IMR-90 (cell line): Measurements from ENCODE around the gene DPF3. TPM values are rescaled to one million over a fixed set of nuclear protein-coding genes. Genes with fewer than 3 reads are reported as not detected.

Experiments used
- ATAC-seq: fragments of 200-7000 bp; cut with Tn5 transposase; 2 replicates; pipeline ENCODE4 v1.9.1; 2020; ENCODE audit warnings: low read depth, mild to moderate bottlenecking, moderate library complexity
- BruUV-seq: library from RNA; stranded (reverse); fragments of 400-500 nt; replicated peaks from 2 replicates; lab custom pipeline; 2021; lab: Mats Ljungman, UMichigan
- CTCF ChIA-PET: fragments of 300-600 bp; formaldehyde crosslinking; extraction: SDS; loops from one replicate; lab custom pipeline; 2021; ENCODE audit warnings: antibody characterized with exemption; lab: Yijun Ruan, JAX
- POLR2A ChIA-PET: fragments of 300-600 bp; sonication (Branson Sonifier 250); formaldehyde crosslinking; loops from one replicate; lab custom pipeline; 2022; ENCODE audit warnings: antibody characterized with exemption; ENCODE audit not compliant: unreplicated experiment; lab: Charles Lee
- DNase-seq: peaks from one replicate; pipeline ENCODE4 v3.0.0; 2013
- H2AFZ ChIP-seq: replicated peaks from 2 replicates; pipeline ENCODE3; 2013; ENCODE audit warnings: low read length, mild to moderate bottlenecking; ENCODE audit not compliant: poor library complexity
- H2AK5ac ChIP-seq: 2 replicates; pipeline ENCODE4 v1.6.1; 2013; ENCODE audit warnings: low read depth, low read length, inconsistent platforms
- H2AK9ac ChIP-seq: replicated peaks from 2 replicates; pipeline ENCODE3; 2013; ENCODE audit warnings: mild to moderate bottlenecking, low read depth, low read length, moderate library complexity; ENCODE audit not compliant: poor library complexity
- H2BK120ac ChIP-seq: 2 replicates; pipeline ENCODE4 v1.6.1; 2013; ENCODE audit warnings: low read depth, low read length, inconsistent platforms
- H2BK15ac ChIP-seq: 3 replicates; pipeline ENCODE4 v1.6.1; 2013; ENCODE audit warnings: low read depth, low read length, inconsistent platforms
- H2BK20ac ChIP-seq: 2 replicates; pipeline ENCODE4 v1.6.1; 2013; ENCODE audit warnings: low read depth, mild to moderate bottlenecking, inconsistent platforms, low read length, moderate library complexity
- H2BK5ac ChIP-seq: 2 replicates; pipeline ENCODE4 v1.6.1; 2013; ENCODE audit warnings: mild to moderate bottlenecking, low read depth, low read length, inconsistent platforms; ENCODE audit not compliant: poor library complexity, severe bottlenecking
- H3K14ac ChIP-seq: replicated peaks from 2 replicates; pipeline ENCODE4 v1.6.1; 2013; ENCODE audit warnings: low read depth, low read length, inconsistent platforms
- H3K18ac ChIP-seq: 2 replicates; pipeline ENCODE4 v1.6.1; 2013; ENCODE audit warnings: low read depth, low read length, control low read depth
- H3K23ac ChIP-seq: 2 replicates; pipeline ENCODE4 v1.6.1; 2013; ENCODE audit warnings: low read depth, low read length, inconsistent platforms
- H3K27ac ChIP-seq: 2 replicates; pipeline ENCODE4 v1.5.1; 2013; ENCODE audit warnings: mild to moderate bottlenecking, control low read depth, low read length; ENCODE audit not compliant: insufficient read depth
- H3K27me3 ChIP-seq: 2 replicates; pipeline ENCODE4 v1.6.1; 2013; ENCODE audit warnings: low read length; ENCODE audit not compliant: control insufficient read depth, insufficient read depth
- H3K36me3 ChIP-seq: 2 replicates; pipeline ENCODE4 v1.6.1; 2013; ENCODE audit warnings: low read length, mixed read lengths; ENCODE audit not compliant: control insufficient read depth, insufficient read depth
- H3K4ac ChIP-seq: 2 replicates; pipeline ENCODE4 v1.6.1; 2013; ENCODE audit warnings: low read depth, low read length, inconsistent platforms
- H3K4me1 ChIP-seq: 2 replicates; pipeline ENCODE4 v1.6.1; 2013; ENCODE audit warnings: low read length, mixed read lengths; ENCODE audit not compliant: control insufficient read depth, insufficient read depth
- H3K4me2 ChIP-seq: 2 replicates; pipeline ENCODE4 v1.6.1; 2013; ENCODE audit warnings: low read depth, mild to moderate bottlenecking, control low read depth, low read length, moderate library complexity
- H3K4me3 ChIP-seq: 2 replicates; pipeline ENCODE4 v1.5.1; 2013; ENCODE audit warnings: low read depth, mild to moderate bottlenecking, control low read depth, low read length, moderate library complexity; ENCODE audit not compliant: insufficient read depth
- H3K56ac ChIP-seq: 2 replicates; pipeline ENCODE4 v1.6.1; 2013; ENCODE audit warnings: low read length, inconsistent platforms; ENCODE audit not compliant: insufficient read depth; ENCODE audit errors: extremely low read depth
- H3K79me1 ChIP-seq, 2 experiments: 2 replicates each; pipeline ENCODE4 v1.6.1; 2013; ENCODE audit warnings: low read length in 2 of 2, inconsistent platforms in 1 of 2, low read depth in 1 of 2
- H3K9ac ChIP-seq: 2 replicates; pipeline ENCODE4 v1.6.1; 2013; ENCODE audit warnings: low read depth, low read length, control low read depth
- H3K9me1 ChIP-seq: 2 replicates; pipeline ENCODE4 v1.6.1; 2013; ENCODE audit warnings: low read length, inconsistent platforms; ENCODE audit not compliant: insufficient read depth
- H3K9me3 ChIP-seq: 2 replicates; pipeline ENCODE4 v1.6.1; 2013; ENCODE audit warnings: low read length; ENCODE audit not compliant: control insufficient read depth, insufficient read depth
- H4K20me1 ChIP-seq: 2 replicates; pipeline ENCODE4 v1.6.1; 2013; ENCODE audit warnings: low read length, inconsistent platforms; ENCODE audit not compliant: insufficient read depth
- H4K5ac ChIP-seq: 2 replicates; pipeline ENCODE4 v1.6.1; 2013; ENCODE audit warnings: mild to moderate bottlenecking, low read depth, low read length, control low read depth
- H4K8ac ChIP-seq, 2 experiments: 2 replicates each; pipeline ENCODE4 v1.6.1; 2013; ENCODE audit warnings: low read depth in 2 of 2, low read length in 2 of 2, control low read depth in 1 of 2, inconsistent platforms in 1 of 2
- H4K91ac ChIP-seq: 2 replicates; pipeline ENCODE4 v1.6.1; 2013; ENCODE audit warnings: low read depth, low read length, inconsistent platforms; ENCODE audit not compliant: insufficient read depth
- MXI1 ChIP-seq: IDR thresholded peaks from 2 replicates; pipeline ENCODE4 v1.6.1; 2012; ENCODE audit warnings: low read depth, mild to moderate bottlenecking, low read length, moderate library complexity, borderline replicate concordance
- WGBS, 2 experiments: methylation state at CpG; one replicate each; pipeline versions ENCODE4 v1.1.5 to v1.1.7; 2013; ENCODE audit warnings: missing lambda C conversion rate in 2 of 2; ENCODE audit not compliant: insufficient read length in 1 of 2; ENCODE audit errors: extremely low coverage in 2 of 2; 5-methylcytosine and 5-hydroxymethylcytosine counted together
- dilution Hi-C: fragments of 300-500 bp; cut with HindIII; formaldehyde crosslinking; loops from one replicate; pipeline ENCODE4 v1.14.3; 2018; ENCODE audit warnings: low sequenced_read_pairs; ENCODE audit not compliant: unreplicated experiment
- in situ Hi-C: fragments of 300-500 bp; cut with MboI; formaldehyde crosslinking; loops from 3 replicates; pipeline ENCODE4 v1.14.3; 2019; ENCODE audit warnings: low sequenced_read_pairs, inconsistent platforms, mixed read lengths
- intact Hi-C: fragments of 100-400 bp; cut with micrococcal nuclease; formaldehyde crosslinking; loops from 2 replicates; pipeline ENCODE4 v1.10.0; 2022
- polyA plus RNA-seq, 3 experiments: library from polyadenylated mRNA; depleted of rRNA; stranded (reverse); fragments of >200 nt; gene quantifications; 2 replicates each; pipeline ENCODE4 v1.2.3, GENCODE V29; 2012; ENCODE audit warnings: low replicate concordance in 1 of 3
- total RNA-seq: library from RNA; depleted of rRNA; stranded (reverse); fragments of >200 nt; gene quantifications from 2 replicates; pipeline ENCODE4 v1.2.3, GENCODE V29; 2012

DPF3 gene
- total and polyA plus RNA-seq, 2 of the 4 experiments (the other 2 are of a cell fraction), result 30.5 to 32.8 TPM

DNA sequence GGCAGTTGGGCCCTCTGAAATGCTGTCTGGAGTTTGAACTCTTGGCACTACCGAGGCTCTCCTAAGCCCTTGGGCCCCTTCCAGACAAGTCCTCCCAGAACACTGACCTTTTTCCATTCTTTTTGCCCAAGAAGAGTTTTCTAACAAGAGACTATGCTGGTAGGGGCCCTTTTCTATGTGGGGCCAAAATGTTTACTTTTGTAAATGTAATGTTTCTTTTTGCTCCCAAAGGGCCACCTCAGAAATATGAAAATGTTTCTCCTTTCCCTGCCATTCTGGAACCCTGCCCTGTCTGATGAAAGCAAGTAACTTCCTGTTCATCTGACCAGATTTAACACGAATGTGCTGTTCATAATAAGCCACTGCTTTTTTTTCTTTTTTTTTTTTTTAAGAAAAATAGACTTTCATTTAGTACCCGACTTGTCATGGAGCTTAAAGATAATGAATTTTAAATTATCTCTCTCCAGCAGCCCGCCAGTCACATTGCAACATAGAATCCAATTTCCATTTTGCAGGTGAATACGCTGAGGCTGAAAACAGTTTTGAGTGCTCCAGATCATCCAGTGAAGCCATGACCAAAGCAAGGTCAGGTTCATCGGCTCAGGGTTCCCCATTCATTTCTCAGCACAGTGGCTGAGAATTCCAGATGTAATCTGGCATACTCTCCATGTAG lies 169.9 kb downstream of the DPF3 start:
- H3K79me1 ChIP-seq, result peaks cover 6 to 29% of the 10 kb centered on the region in 2 experiments; a peak in 3 of 4 replicates
- peak overlapping the region; percentile 43; the same call in 2 of the 3 replicates for H2BK15ac ChIP-seq
- ATAC-seq (0 out of 2 replicates have a peak, but pooled peaks have one; percentile 38), DNase-seq (peak; percentile 44)
- H3K9ac ChIP-seq, result no peak overlapping the region
- peak overlapping the region; percentile 64; the same call in 1 of the 2 replicates for H3K14ac ChIP-seq
- intact Hi-C loops, result loop anchor here (10.0 kb wide), 1 partner anchor 209 kb away; no protein-coding TSS in a partner anchor
- H3K9me1 ChIP-seq, result peaks cover 26% of the 10 kb centered on the region
- BruUV-seq, result no TSS peak
- peak overlapping the region; percentile 73 for H4K5ac ChIP-seq
- peak overlapping the region; percentile 30 to 62; a peak in 3 of 4 replicates for H4K8ac ChIP-seq
- H3K4me2 ChIP-seq, result peak overlapping the region; percentile 13; the same call in 1 of the 2 replicates
- H3K27me3 ChIP-seq, result no peaks in the 10 kb centered on the region
- dilution Hi-C loops, result no loop called here
- in situ Hi-C loops, result no loop called here
- peak overlapping the region; percentile 90 for H2BK120ac ChIP-seq
- no peaks in the 10 kb centered on the region for H3K9me3 ChIP-seq
- H2AK5ac ChIP-seq, result peak overlapping the region; percentile 33
- H2BK20ac ChIP-seq, result peak overlapping the region; percentile 83; the same call in 1 of the 2 replicates
- peak overlapping the region; percentile 84 for H3K18ac ChIP-seq
- H2BK5ac ChIP-seq, result peak overlapping the region; percentile 31
- H3K4me1 ChIP-seq, result peaks cover 21% of the 10 kb centered on the region
- peak overlapping the region; percentile 76 for H4K91ac ChIP-seq
- WGBS, 2 experiments, result 55% methylated on average over 2 of the region's 6 CpGs; no CpG with 5 or more reads in 1 of the 2 experiments
- TF ChIP-seq MXI1, result no peak
- H3K4me3 ChIP-seq, result no peak overlapping the region
- peak overlapping the region; percentile 77; the same call in 1 of the 2 replicates for H3K27ac ChIP-seq
- H2AFZ ChIP-seq, result peak overlapping the region; percentile 16
- H3K23ac ChIP-seq, result peak overlapping the region; percentile 26; the same call in 1 of the 2 replicates
- POLR2A ChIA-PET, result no interaction called here
- no peaks in the 10 kb centered on the region for H4K20me1 ChIP-seq
- no peak overlapping the region for H3K56ac ChIP-seq
- peaks cover 6% of the 10 kb centered on the region for H3K36me3 ChIP-seq
- no peak overlapping the region for H2AK9ac ChIP-seq
- CTCF ChIA-PET, result interaction anchor here (0.6 kb wide), 2 partner anchors 42 to 121 kb away, joined by 3 read pairs; no protein-coding TSS in a partner anchor
- H3K4ac ChIP-seq, result peak overlapping the region; percentile 79
